HUDEP-2 (cell line): Measurements from ENCODE around the gene IFNAR2.
"Not testable (repeated sequence)": the region's sequence is repeated elsewhere in the genome, so short reads cannot be mapped to it uniquely, and the experiment has no call there.

Source experiments
- DNase-seq, 76 experiments: peaks; one replicate each; lab custom pipeline; 2025; ENCODE audit not compliant: unreplicated experiment in 76 of 76; lab: John Stamatoyannopoulos, UW

IFNAR2 gene

GRCh38 chr21:33240404-33240803 lies 10.7 kb downstream of the IFNAR2 start:
- DNase-seq = no peak

- no peak for DNase-seq
Observed at GRCh38 chr21:33241846-33242245, 12.1 kb downstream of the IFNAR2 start.

GRCh38 chr21:33242846-33243245 lies 13.1 kb downstream of the IFNAR2 start:
- DNase-seq = not testable (repeated sequence)

GRCh38 chr21:33244082-33244778 lies 14.5 kb downstream of the IFNAR2 start:
- no peak for DNase-seq

GRCh38 chr21:33244779-33245105 lies 15.0 kb downstream of the IFNAR2 start:
- DNase-seq = no peak

GRCh38 chr21:33245289-33245918 lies 15.7 kb downstream of the IFNAR2 start:
- DNase-seq = no peak

- no peak for DNase-seq
Observed at GRCh38 chr21:33246506-33246905, 16.8 kb downstream of the IFNAR2 start.

- no peak for DNase-seq
Observed at GRCh38 chr21:33246963-33247362, 17.2 kb downstream of the IFNAR2 start.

- DNase-seq = no peak
Observed at GRCh38 chr21:33247599-33247998, 17.9 kb downstream of the IFNAR2 start.

GRCh38 chr21:33249331-33250002 lies 19.7 kb downstream of the IFNAR2 start:
- no peak for DNase-seq

GRCh38 chr21:33251119-33251518 lies 21.4 kb downstream of the IFNAR2 start:
- DNase-seq = no peak

- not testable (repeated sequence) for DNase-seq
Observed at GRCh38 chr21:33253382-33253781, 23.6 kb downstream of the IFNAR2 start.

- no peak for DNase-seq
Observed at GRCh38 chr21:33254766-33255165, 25.0 kb downstream of the IFNAR2 start.

GRCh38 chr21:33255404-33255803 lies 25.7 kb downstream of the IFNAR2 start:
- DNase-seq = no peak

- DNase-seq = no peak
Observed at GRCh38 chr21:33256019-33256418, 26.3 kb downstream of the IFNAR2 start.

GRCh38 chr21:33257094-33257803 lies 27.5 kb downstream of the IFNAR2 start:
- DNase-seq = no peak

GRCh38 chr21:33258475-33258874 lies 28.7 kb downstream of the IFNAR2 start:
- DNase-seq = no peak

GRCh38 chr21:33259428-33259827 lies 29.7 kb downstream of the IFNAR2 start:
- DNase-seq = no peak

- no peak for DNase-seq
Observed at GRCh38 chr21:33259995-33260394, 30.3 kb downstream of the IFNAR2 start.

- DNase-seq = no peak
Observed at GRCh38 chr21:33261635-33262034, 31.9 kb downstream of the IFNAR2 start.

- DNase-seq = no peak
Observed at GRCh38 chr21:33262921-33263320, 33.2 kb downstream of the IFNAR2 start.
